ENCODE results near the gene METTL2B. TPM values are rescaled to one million over a fixed set of nuclear protein-coding genes. Genes with fewer than 3 reads are reported as not detected.

METTL2B gene
- total RNA-seq, 1 experiment from 2014 or later = 33.8 TPM

GRCh38 chr7:128452552-128452951 lies 24.0 kb upstream of the METTL2B start:
- Histone ChIP-seq H3K27ac (ENCODE audit: low read length) (no peak overlapping the region), H3K9me2 (replicated peaks; ENCODE audit: low read length) (no peaks in the 10 kb centered on the region), H3K4me1 (ENCODE audit: insufficient read depth, low read length) (peaks cover 14% of the 10 kb centered on the region), H3K9me3 (ENCODE audit: low read length) (no peaks in the 10 kb centered on the region), H4K20me1 (ENCODE audit: low read length) (peaks cover 6% of the 10 kb centered on the region), H3K79me2 (ENCODE audit: low read length) (peaks cover 18% of the 10 kb centered on the region), H3F3A (ENCODE audit: low read length, unreplicated experiment) (no peaks in the 10 kb centered on the region), H3K4me3 (ENCODE audit: low read length) (no peak overlapping the region), H3K4me2 (ENCODE audit: low read length) (no peak overlapping the region), H3K36me3 (ENCODE audit: low read depth, low read length) (peaks cover 6% of the 10 kb centered on the region; the same call in 1 of the 2 replicates), H3K9ac (ENCODE audit: low read length) (no peak overlapping the region), H3K27me3 (ENCODE audit: low read length) (no peaks in the 10 kb centered on the region), H2AFZ (ENCODE audit: low read length) (no peak overlapping the region)
- ChIA-PET CTCF (interaction anchor here (0.6 kb wide), 1 partner anchor 22 kb away, joined by 4 read pairs; no protein-coding TSS in a partner anchor), POLR2A (ENCODE audit: unreplicated experiment) (no interaction called here)
- no peak for DNase-seq
- TF ChIP-seq EZH2phosphoT487 (IDR thresholded peaks at IDR 0.05; ENCODE audit: borderline replicate concordance, low read length) = no peak
- TF ChIP-seq EZH2 (IDR thresholded peaks at IDR 0.05; ENCODE audit: low read length, unreplicated experiment) = no peak
- TF ChIP-seq CTCF (conservative IDR thresholded peaks at IDR 0.05; ENCODE audit: low read depth, low read length) = no peak
- no TSS peak for BruUV-seq (replicated peaks)
- ATAC-seq = no peak
- intact Hi-C loops (cut with micrococcal nuclease) = no loop called here

GRCh38 chr7:128453836-128454804 lies 22.4 kb upstream of the METTL2B start:
- no peak overlapping the region for H3K9ac ChIP-seq (ENCODE audit: low read length)
- H3K4me3 ChIP-seq (ENCODE audit: low read length) = no peak overlapping the region
- H2AFZ ChIP-seq (ENCODE audit: low read length) = no peak overlapping the region
- intact Hi-C loops (cut with micrococcal nuclease) = no loop called here
- H3K79me2 ChIP-seq (ENCODE audit: low read length) = peaks cover 34% of the 10 kb centered on the region
- H3K9me2 ChIP-seq (replicated peaks; ENCODE audit: low read length) = no peaks in the 10 kb centered on the region
- BruUV-seq (replicated peaks) = no TSS peak
- no peak overlapping the region for H3K27ac ChIP-seq (ENCODE audit: low read length)
- DNase-seq = no peak
- H4K20me1 ChIP-seq (ENCODE audit: low read length) = peaks cover 11% of the 10 kb centered on the region
- H3K27me3 ChIP-seq (ENCODE audit: low read length) = no peaks in the 10 kb centered on the region
- H3K4me1 ChIP-seq (ENCODE audit: insufficient read depth, low read length) = peaks cover 28% of the 10 kb centered on the region
- no peaks in the 10 kb centered on the region for H3K9me3 ChIP-seq (ENCODE audit: low read length)
- TF ChIP-seq EZH2 (IDR thresholded peaks at IDR 0.05; ENCODE audit: low read length, unreplicated experiment) (no peak), CTCF (conservative IDR thresholded peaks at IDR 0.05; ENCODE audit: low read depth, low read length) (no peak), EZH2phosphoT487 (IDR thresholded peaks at IDR 0.05; ENCODE audit: borderline replicate concordance, low read length) (no peak)
- POLR2A ChIA-PET (ENCODE audit: unreplicated experiment) = no interaction called here
- no peaks in the 10 kb centered on the region for H3F3A ChIP-seq (ENCODE audit: low read length, unreplicated experiment)
- no peak for ATAC-seq
- H3K4me2 ChIP-seq (ENCODE audit: low read length) = no peak overlapping the region
- H3K36me3 ChIP-seq (ENCODE audit: low read depth, low read length) = peaks cover 14% of the 10 kb centered on the region; the same call in 1 of the 2 replicates
- CTCF ChIA-PET = no interaction called here

All from PC-3 (cell line).